Mucosa of descending colon (tissue), 3 donors: ENCODE measurements around the gene CNTNAP2. TPM values are rescaled to one million over a fixed set of nuclear protein-coding genes. Genes with fewer than 3 reads are reported as not detected.

Source experiments
- ATAC-seq: fragments of 200-7000 bp; cut with Tn5 transposase; one replicate; pipeline ENCODE4 v1.9.1; 2020; ENCODE audit warnings: mild to moderate bottlenecking, moderate library complexity
- DNase-seq, 3 donors: peaks; one replicate each; pipeline ENCODE4 v3.0.0-alpha.2; 2020
- H3K36me3 ChIP-seq: fragments of 200-600 bp; one replicate; pipeline ENCODE4 v1.8.0; 2021; ENCODE audit warnings: low read depth, mild to moderate bottlenecking
- H3K4me1 ChIP-seq: fragments of 200-600 bp; one replicate; pipeline ENCODE4 v1.8.0; 2021; ENCODE audit warnings: low read depth, mild to moderate bottlenecking
- H3K4me3 ChIP-seq: fragments of 200-600 bp; one replicate; pipeline ENCODE4 v1.8.0; 2021; ENCODE audit warnings: mild to moderate bottlenecking
- H3K9me3 ChIP-seq: fragments of 200-600 bp; one replicate; pipeline ENCODE4 v1.8.0; 2021; ENCODE audit warnings: mild to moderate bottlenecking
- intact Hi-C, 2 donors: fragments of 100-400 bp; cut with DNase I in 1 of 2; cut with micrococcal nuclease in 1 of 2; formaldehyde crosslinking; loops; one replicate each; pipeline versions ENCODE4 v1.11.0 to v1.11.1; 2022; cut with DNase I, micrococcal nuclease
- total RNA-seq, 3 donors: library from RNA; stranded (reverse); fragmentation: NEBNext Ultra II Directional in 2 of 3; extraction: Animal tissue kit (Norgen Biotek cat#: 25700) in 2 of 3; gene quantifications; one replicate each; pipeline versions ENCODE4 v1.2.1 to v1.2.4, GENCODE V29; 2021 to 2023
- TF ChIP-seq, protein P1 (sequence below): fragments of 200-600 bp; IDR thresholded peaks from one replicate; pipeline ENCODE4 v1.8.0; 2022; ENCODE audit warnings: antibody characterized with exemption, mild to moderate bottlenecking
- donor health status: DM: no; HTN: no; CAD: no; lungs with moderate emphysema.
- donor health status: DM: no; HTN: no; CAD: no.
- donor health status: DM: no; HTN: yes; CAD: no.

The CNTNAP2 gene
- total RNA-seq, 3 donors from 2014 or later = 3.1 to 5.9 (median 4.2) TPM

- intact Hi-C loops = no loop called here
- Histone ChIP-seq H3K4me1 (no peaks in the 10 kb centered on the region), H3K36me3 (no peaks in the 10 kb centered on the region), H3K9me3 (no peaks in the 10 kb centered on the region), H3K4me3 (no peak overlapping the region)
- TF ChIP-seq, protein P1, sequence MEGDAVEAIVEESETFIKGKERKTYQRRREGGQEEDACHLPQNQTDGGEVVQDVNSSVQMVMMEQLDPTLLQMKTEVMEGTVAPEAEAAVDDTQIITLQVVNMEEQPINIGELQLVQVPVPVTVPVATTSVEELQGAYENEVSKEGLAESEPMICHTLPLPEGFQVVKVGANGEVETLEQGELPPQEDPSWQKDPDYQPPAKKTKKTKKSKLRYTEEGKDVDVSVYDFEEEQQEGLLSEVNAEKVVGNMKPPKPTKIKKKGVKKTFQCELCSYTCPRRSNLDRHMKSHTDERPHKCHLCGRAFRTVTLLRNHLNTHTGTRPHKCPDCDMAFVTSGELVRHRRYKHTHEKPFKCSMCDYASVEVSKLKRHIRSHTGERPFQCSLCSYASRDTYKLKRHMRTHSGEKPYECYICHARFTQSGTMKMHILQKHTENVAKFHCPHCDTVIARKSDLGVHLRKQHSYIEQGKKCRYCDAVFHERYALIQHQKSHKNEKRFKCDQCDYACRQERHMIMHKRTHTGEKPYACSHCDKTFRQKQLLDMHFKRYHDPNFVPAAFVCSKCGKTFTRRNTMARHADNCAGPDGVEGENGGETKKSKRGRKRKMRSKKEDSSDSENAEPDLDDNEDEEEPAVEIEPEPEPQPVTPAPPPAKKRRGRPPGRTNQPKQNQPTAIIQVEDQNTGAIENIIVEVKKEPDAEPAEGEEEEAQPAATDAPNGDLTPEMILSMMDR = no peak
- no peak for ATAC-seq
- DNase-seq = no peak
Observed at GRCh38 chr7:147523056-147523455, 1406.5 kb downstream of the CNTNAP2 start.

DNA sequence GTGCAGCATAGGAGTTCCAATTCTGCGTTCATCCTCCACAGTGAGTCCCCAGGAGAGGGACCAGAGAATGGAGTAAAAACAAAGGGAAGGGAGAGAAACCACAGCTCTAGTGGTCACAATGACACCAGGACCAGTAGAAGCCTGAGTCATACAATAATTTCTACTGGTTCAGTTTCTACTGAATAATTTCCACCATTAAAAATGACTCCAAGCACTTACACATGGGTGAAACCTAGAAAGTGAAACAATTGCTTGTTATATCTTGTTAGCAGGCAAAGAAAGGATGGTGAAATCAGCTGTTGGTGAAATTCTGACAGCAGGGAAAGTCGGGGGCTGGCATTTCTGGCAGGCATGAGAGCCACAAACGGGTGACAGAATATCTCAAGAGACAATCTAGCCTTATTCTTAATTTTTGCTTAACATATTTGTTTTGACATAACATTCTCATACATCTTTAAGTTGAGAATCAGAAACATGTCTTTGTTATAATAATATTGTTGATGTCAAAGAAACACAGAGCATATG is 1408.2 kb downstream of the CNTNAP2 start:
- intact Hi-C loops = no loop called here
- Histone ChIP-seq H3K4me3 (no peak overlapping the region), H3K36me3 (no peaks in the 10 kb centered on the region), H3K4me1 (no peaks in the 10 kb centered on the region), H3K9me3 (no peaks in the 10 kb centered on the region)
- DNase-seq (no peak), ATAC-seq (no peak)
- TF ChIP-seq, protein P1 = no peak

DNA sequence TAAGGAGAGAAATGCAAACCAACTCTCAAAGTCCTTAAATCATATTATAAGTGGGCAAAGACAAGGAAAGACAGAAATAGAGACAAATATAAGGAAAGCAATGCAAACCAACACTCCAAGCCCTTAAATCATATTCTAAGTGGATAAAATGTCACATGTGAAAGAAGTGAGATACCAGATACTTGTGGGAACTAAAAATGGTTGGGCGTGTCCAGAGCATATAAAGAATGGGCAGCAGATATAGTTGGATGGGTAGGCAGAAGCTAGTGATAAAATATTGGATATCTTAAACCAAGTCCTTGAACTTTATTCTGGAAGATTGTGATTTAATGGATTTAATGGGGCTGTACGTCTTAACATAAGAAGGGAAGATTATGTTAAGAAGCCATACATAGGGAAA is 1408.7 kb downstream of the CNTNAP2 start:
- no peak for DNase-seq
- no peaks in the 10 kb centered on the region for H3K4me1 ChIP-seq
- intact Hi-C loops = no loop called here

DNA sequence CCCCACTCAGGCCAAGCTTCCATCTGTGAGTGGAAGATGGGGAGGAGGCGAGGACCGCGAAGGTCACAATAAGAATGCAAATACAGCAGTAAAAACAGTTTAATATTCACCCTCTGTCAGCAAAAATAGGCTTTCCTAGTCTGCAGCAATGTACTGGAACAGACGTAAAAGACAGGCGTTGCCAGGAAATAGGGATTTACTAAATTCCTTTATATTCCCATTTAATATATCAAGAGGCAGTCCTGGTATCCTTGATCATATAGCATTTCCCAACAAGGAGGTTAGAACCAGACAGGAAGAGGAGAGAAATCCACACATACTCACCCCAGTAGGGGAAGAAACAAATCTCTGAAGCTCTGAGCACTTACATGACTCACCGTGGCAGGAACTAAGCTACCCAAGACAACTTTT is 1419.1 kb downstream of the CNTNAP2 start:
- Histone ChIP-seq H3K36me3 (no peaks in the 10 kb centered on the region), H3K4me3 (no peak overlapping the region), H3K4me1 (no peaks in the 10 kb centered on the region), H3K9me3 (no peaks in the 10 kb centered on the region)
- DNase-seq = no peak
- intact Hi-C loops = no loop called here
- TF ChIP-seq, protein P1 = no peak
- ATAC-seq = no peak

More for the DNA sequence above, 1408.7 kb downstream of the CNTNAP2 start:
- TF ChIP-seq, protein P1 = no peak
- Histone ChIP-seq H3K9me3 (no peaks in the 10 kb centered on the region), H3K4me3 (no peak overlapping the region), H3K36me3 (no peaks in the 10 kb centered on the region)
- no peak for ATAC-seq

- TF ChIP-seq, protein P1 = no peak
- intact Hi-C loops = loop anchor here in 1 of 2 donors (10.0 kb wide), 1 partner anchor 545 kb away; no protein-coding TSS in a partner anchor
- ATAC-seq = no peak
- Histone ChIP-seq H3K36me3 (no peaks in the 10 kb centered on the region), H3K4me3 (no peak overlapping the region), H3K4me1 (no peaks in the 10 kb centered on the region), H3K9me3 (no peaks in the 10 kb centered on the region)
- DNase-seq = no peak
Observed at GRCh38 chr7:147539685-147540084, 1423.1 kb downstream of the CNTNAP2 start.

- H3K9me3 ChIP-seq = no peaks in the 10 kb centered on the region
- TF ChIP-seq, protein P1 = no peak
Observed at GRCh38 chr7:147540743-147541142, 1424.1 kb downstream of the CNTNAP2 start.

More at GRCh38 chr7:147540743-147541142, 1424.1 kb downstream of the CNTNAP2 start:
- ATAC-seq = no peak
- Histone ChIP-seq H3K4me1 (no peaks in the 10 kb centered on the region), H3K36me3 (no peaks in the 10 kb centered on the region), H3K4me3 (no peak overlapping the region)
- intact Hi-C loops = loop anchor here in 1 of 2 donors (10.0 kb wide), 1 partner anchor 544 kb away; no protein-coding TSS in a partner anchor
- no peak for DNase-seq
